ENCODE data around the gene CBS.
"Not testable (repeated sequence)": the region's sequence is repeated elsewhere in the genome, so short reads cannot be mapped to it uniquely, and the experiment has no call there.

- TF ChIP-seq, protein P1, sequence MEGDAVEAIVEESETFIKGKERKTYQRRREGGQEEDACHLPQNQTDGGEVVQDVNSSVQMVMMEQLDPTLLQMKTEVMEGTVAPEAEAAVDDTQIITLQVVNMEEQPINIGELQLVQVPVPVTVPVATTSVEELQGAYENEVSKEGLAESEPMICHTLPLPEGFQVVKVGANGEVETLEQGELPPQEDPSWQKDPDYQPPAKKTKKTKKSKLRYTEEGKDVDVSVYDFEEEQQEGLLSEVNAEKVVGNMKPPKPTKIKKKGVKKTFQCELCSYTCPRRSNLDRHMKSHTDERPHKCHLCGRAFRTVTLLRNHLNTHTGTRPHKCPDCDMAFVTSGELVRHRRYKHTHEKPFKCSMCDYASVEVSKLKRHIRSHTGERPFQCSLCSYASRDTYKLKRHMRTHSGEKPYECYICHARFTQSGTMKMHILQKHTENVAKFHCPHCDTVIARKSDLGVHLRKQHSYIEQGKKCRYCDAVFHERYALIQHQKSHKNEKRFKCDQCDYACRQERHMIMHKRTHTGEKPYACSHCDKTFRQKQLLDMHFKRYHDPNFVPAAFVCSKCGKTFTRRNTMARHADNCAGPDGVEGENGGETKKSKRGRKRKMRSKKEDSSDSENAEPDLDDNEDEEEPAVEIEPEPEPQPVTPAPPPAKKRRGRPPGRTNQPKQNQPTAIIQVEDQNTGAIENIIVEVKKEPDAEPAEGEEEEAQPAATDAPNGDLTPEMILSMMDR (IDR thresholded peaks at IDR 0.05; ENCODE audit: low read depth, low read length) = not testable (repeated sequence)
- not testable (repeated sequence) for TF ChIP-seq EZH2phosphoT487 (IDR thresholded peaks at IDR 0.05; ENCODE audit: low read depth)
These were observed 22.5 kb downstream of the CBS start for GRCh38 chr21:43053112-43053511.
